GM23338 (cell line): Measurements from ENCODE around the gene TLX3. TPM values are rescaled to one million over a fixed set of nuclear protein-coding genes. Genes with fewer than 3 reads are reported as not detected.

Source experiments
- ATAC-seq: fragments of 200-7000 bp; cut with Tn5 transposase; 3 replicates; pipeline ENCODE4 v1.9.1; 2020
- DNase-seq: peaks from one replicate; pipeline ENCODE4 v3.0.0-alpha.2; 2015; ENCODE audit warnings: low spot score
- H2AFZ ChIP-seq: fragments of 200-600 bp; sonication (generic); 2 replicates; pipeline ENCODE4 v1.8.0; 2016; ENCODE audit warnings: antibody characterized with exemption, mild to moderate bottlenecking, moderate library complexity
- H3F3A ChIP-seq: fragments of 200-600 bp; sonication (generic); replicated peaks from 2 replicates; pipeline ENCODE4 v1.8.0; 2017; ENCODE audit warnings: antibody characterized with exemption, mixed run types, low read depth
- H3K27ac ChIP-seq: fragments of 200-600 bp; sonication (generic); 2 replicates; pipeline ENCODE4 v1.6.1; 2016; ENCODE audit warnings: low read depth
- H3K27me3 ChIP-seq: fragments of 200-600 bp; sonication (generic); 2 replicates; pipeline ENCODE4 v1.8.0; 2016; ENCODE audit warnings: mild to moderate bottlenecking, mixed run types, moderate library complexity; ENCODE audit not compliant: insufficient read depth
- H3K36me3 ChIP-seq: fragments of 200-600 bp; sonication (generic); 2 replicates; pipeline ENCODE4 v1.8.0; 2016; ENCODE audit warnings: mild to moderate bottlenecking; ENCODE audit not compliant: insufficient read depth
- H3K4me1 ChIP-seq: fragments of 200-600 bp; sonication (generic); 2 replicates; pipeline ENCODE4 v1.8.0; 2016; ENCODE audit warnings: mild to moderate bottlenecking, moderate library complexity; ENCODE audit not compliant: insufficient read depth
- H3K4me2 ChIP-seq: fragments of 200-600 bp; sonication (generic); 2 replicates; pipeline ENCODE4 v1.7.1; 2017; ENCODE audit warnings: mixed run types
- H3K4me3 ChIP-seq: fragments of 200-600 bp; sonication (generic); 2 replicates; pipeline ENCODE4 v1.6.1; 2016; ENCODE audit warnings: mixed run types
- H3K79me2 ChIP-seq: fragments of 200-600 bp; sonication (generic); replicated peaks from 2 replicates; pipeline ENCODE4 v1.8.0; 2017; ENCODE audit warnings: mild to moderate bottlenecking; ENCODE audit not compliant: insufficient read depth
- H3K9me2 ChIP-seq: fragments of 200-600 bp; sonication (generic); 2 replicates; pipeline ENCODE4 v1.8.0; 2017; ENCODE audit not compliant: insufficient read depth
- H4K20me1 ChIP-seq: fragments of 200-600 bp; sonication (generic); replicated peaks from 2 replicates; pipeline ENCODE4 v1.8.0; 2017; ENCODE audit warnings: mild to moderate bottlenecking; ENCODE audit not compliant: insufficient read depth
- H3K27ac Mint-ChIP-seq: 2 replicates; pipeline ENCODE4 v1.8.0; 2020; ENCODE audit warnings: inconsistent platforms, mild to moderate bottlenecking, moderate library complexity, mixed read lengths
- H3K27me3 Mint-ChIP-seq: 3 replicates; pipeline ENCODE4 v1.8.0; 2022; ENCODE audit warnings: low read depth, mild to moderate bottlenecking, moderate library complexity, mixed read lengths, inconsistent platforms; ENCODE audit not compliant: insufficient read depth, poor library complexity
- H3K36me3 Mint-ChIP-seq: 3 replicates; pipeline ENCODE4 v1.8.0; 2021; ENCODE audit warnings: low read depth, mild to moderate bottlenecking, inconsistent platforms, moderate library complexity, mixed read lengths
- H3K4me1 Mint-ChIP-seq: 3 replicates; pipeline ENCODE4 v1.8.0; 2020; ENCODE audit warnings: mild to moderate bottlenecking, inconsistent platforms, mixed read lengths
- H3K4me3 Mint-ChIP-seq: 3 replicates; pipeline ENCODE4 v1.8.0; 2021; ENCODE audit warnings: moderate library complexity, mild to moderate bottlenecking, inconsistent platforms, mixed read lengths
- H3K9me3 Mint-ChIP-seq: 3 replicates; pipeline ENCODE4 v1.8.0; 2020; ENCODE audit warnings: moderate library complexity, mild to moderate bottlenecking, inconsistent platforms, mixed read lengths
- EZH2phosphoT487 ChIP-seq: fragments of 200-600 bp; sonication (generic); IDR thresholded peaks from one replicate; pipeline ENCODE4 v1.8.1; 2018; ENCODE audit warnings: antibody characterized with exemption; ENCODE audit not compliant: unreplicated experiment
- ZNF331 ChIP-seq: fragments of 250-450 bp; sonication (Bioruptor Pico); IDR thresholded peaks from 2 replicates; pipeline ENCODE4 v1.5.0; 2020; ENCODE audit warnings: low read depth, mild to moderate bottlenecking, moderate library complexity
- polyA plus RNA-seq: library from polyadenylated mRNA; unstranded; fragments of >200 nt; fragmentation: Nextera tagmentation; extraction: Ambion mirVana; gene quantifications from 2 replicates; pipeline ENCODE4 v1.2.1, GENCODE V29; 2016
- total RNA-seq: library from RNA; depleted of rRNA; stranded (reverse); fragments of >200 nt; shearing (Covaris generic); gene quantifications from 2 replicates; pipeline ENCODE4 v1.2.3, GENCODE V29; 2014
- TF ChIP-seq, protein P1 (sequence below), 2 experiments: fragments of 200-600 bp in 1 of 2; sonication (generic) in 1 of 2; conservative IDR thresholded peaks; 2 replicates each; pipeline versions ENCODE4 v1.5.1 to v1.6.1; 2016 to 2017; ENCODE audit warnings: antibody characterized with exemption in 2 of 2, low read depth in 2 of 2, mild to moderate bottlenecking in 2 of 2, moderate library complexity in 1 of 2
- TF ChIP-seq, protein P2 (sequence below): IDR thresholded peaks from one replicate; pipeline ENCODE4 v1.6.1; 2018; ENCODE audit warnings: antibody characterized with exemption; ENCODE audit not compliant: unreplicated experiment

TLX3 gene
- total and polyA plus RNA-seq, 2 experiments from 2014 or later = 0.83 TPM; not detected in 1

DNA sequence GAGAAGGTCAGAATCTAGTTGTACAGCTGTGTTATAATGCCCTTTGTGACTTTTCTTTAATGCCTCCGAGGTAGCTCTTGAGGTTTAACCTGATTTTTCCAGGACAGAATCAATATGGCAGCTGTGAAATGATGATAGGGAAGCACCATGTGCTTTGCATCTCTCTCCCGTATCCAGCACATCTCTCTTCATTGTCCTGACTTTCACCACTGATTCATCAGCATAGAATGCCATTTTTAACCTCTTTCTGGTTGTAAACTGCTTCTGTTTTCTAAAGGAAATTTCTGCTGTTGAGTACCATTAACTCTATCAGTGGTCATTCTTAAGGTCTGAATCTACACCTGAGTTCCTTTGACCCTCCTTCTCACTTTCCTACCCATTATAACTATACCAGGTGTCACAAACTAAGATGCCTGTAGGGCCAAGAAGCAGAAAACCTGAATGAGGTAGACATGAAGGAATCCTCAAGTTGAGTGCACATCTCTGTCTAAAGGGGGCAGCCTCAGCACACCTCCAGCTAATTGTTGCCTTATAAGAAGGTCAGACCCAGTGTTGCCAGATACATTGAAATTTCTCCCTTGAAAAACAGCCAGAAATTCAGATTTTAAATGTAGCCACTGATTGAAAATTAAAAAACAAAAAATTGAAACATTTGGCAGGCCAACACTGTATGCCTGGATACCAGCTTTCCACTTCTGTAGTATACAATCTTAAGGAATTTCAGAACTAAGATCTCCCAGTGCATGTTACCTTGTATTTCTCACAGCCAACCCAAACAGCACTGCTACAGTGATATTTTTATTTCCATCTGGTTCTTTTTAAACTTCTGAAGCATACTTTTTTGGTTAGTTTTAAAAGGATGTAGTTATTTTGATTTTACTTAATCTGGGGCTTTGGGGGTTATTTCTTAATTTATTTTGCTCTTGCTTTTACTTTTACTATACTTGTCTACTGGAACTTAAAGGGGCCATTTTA, 35.8 kb upstream of the TLX3 start:
- no peaks in the 10 kb centered on the region for H3K9me3 Mint-ChIP-seq
- no peak overlapping the region for H3K4me3 ChIP-seq
- H3K36me3 Mint-ChIP-seq = peaks cover 4% of the 10 kb centered on the region; the same call in 1 of the 3 replicates
- H3K27me3 ChIP-seq = no peaks in the 10 kb centered on the region
- H4K20me1 ChIP-seq = no peaks in the 10 kb centered on the region
- H3F3A ChIP-seq = no peaks in the 10 kb centered on the region
- H3K9me2 ChIP-seq = peaks cover 5% of the 10 kb centered on the region; the same call in 1 of the 2 replicates
- peaks cover 11% of the 10 kb centered on the region for H3K4me1 ChIP-seq
- H3K36me3 ChIP-seq = no peaks in the 10 kb centered on the region
- ATAC-seq (peak; percentile 98), DNase-seq (peak; percentile 82)
- no peak overlapping the region for H3K4me2 ChIP-seq
- H3K4me3 Mint-ChIP-seq = no peak overlapping the region
- no peaks in the 10 kb centered on the region for H3K27me3 Mint-ChIP-seq
- H2AFZ ChIP-seq = no peak overlapping the region
- TF ChIP-seq EZH2phosphoT487 = no peak
- TF ChIP-seq ZNF331 (CRISPR knock-in tag) = no peak
- TF ChIP-seq, protein P1, sequence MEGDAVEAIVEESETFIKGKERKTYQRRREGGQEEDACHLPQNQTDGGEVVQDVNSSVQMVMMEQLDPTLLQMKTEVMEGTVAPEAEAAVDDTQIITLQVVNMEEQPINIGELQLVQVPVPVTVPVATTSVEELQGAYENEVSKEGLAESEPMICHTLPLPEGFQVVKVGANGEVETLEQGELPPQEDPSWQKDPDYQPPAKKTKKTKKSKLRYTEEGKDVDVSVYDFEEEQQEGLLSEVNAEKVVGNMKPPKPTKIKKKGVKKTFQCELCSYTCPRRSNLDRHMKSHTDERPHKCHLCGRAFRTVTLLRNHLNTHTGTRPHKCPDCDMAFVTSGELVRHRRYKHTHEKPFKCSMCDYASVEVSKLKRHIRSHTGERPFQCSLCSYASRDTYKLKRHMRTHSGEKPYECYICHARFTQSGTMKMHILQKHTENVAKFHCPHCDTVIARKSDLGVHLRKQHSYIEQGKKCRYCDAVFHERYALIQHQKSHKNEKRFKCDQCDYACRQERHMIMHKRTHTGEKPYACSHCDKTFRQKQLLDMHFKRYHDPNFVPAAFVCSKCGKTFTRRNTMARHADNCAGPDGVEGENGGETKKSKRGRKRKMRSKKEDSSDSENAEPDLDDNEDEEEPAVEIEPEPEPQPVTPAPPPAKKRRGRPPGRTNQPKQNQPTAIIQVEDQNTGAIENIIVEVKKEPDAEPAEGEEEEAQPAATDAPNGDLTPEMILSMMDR (conservative IDR thresholded peaks at IDR 0.05; ENCODE audit: low read depth in 2 of 2) = peak; percentile 75 to 92
- H3K4me1 Mint-ChIP-seq = peaks cover 6% of the 10 kb centered on the region; the same call in 2 of the 3 replicates
- no peaks in the 10 kb centered on the region for H3K79me2 ChIP-seq
- H3K27ac ChIP-seq = no peak overlapping the region
- no peak overlapping the region for H3K27ac Mint-ChIP-seq

DNA sequence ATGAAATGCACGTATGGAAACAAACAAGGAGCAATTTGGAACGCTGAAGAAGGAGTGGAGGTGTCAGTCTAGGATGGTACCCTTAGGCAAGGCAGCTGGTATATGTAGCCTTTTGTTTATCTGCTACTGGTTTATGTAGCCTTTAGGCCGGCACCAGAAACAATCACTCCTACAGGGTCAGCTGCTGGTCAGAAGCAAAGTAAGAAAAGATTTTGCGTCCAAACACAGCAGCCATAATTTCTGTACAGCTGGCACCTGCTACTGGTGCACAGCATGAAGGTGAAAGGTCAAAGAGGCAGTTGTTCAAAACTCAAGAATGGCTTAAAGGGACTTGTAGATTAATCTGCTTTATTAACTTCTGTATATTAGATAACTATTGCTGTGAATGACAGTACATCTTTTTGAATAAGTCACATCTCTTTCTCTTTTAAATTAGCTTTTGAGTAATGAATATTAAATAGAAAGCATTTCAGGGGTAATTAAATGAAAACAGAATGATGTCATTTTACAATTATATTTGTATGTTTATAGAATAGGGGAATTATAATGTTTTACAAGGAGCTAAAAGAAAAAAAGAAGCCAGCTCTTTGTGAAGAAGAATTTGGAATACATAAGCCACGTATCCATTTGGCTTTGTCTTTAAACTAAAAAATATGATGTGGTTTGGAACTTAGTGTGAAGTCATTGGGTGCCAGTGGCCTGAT, 33.1 kb upstream of the TLX3 start:
- Mint-ChIP-seq H3K9me3 (no peaks in the 10 kb centered on the region), H3K27ac (no peak overlapping the region), H3K27me3 (no peaks in the 10 kb centered on the region), H3K4me1 (peaks cover 6% of the 10 kb centered on the region; the same call in 2 of the 3 replicates), H3K4me3 (no peak overlapping the region), H3K36me3 (peaks cover 4% of the 10 kb centered on the region; the same call in 1 of the 3 replicates)
- H3K4me3 ChIP-seq = no peak overlapping the region
- no peak overlapping the region for H2AFZ ChIP-seq
- no peaks in the 10 kb centered on the region for H3F3A ChIP-seq
- H4K20me1 ChIP-seq = no peaks in the 10 kb centered on the region
- no peak for ATAC-seq
- H3K27ac ChIP-seq = no peak overlapping the region
- no peaks in the 10 kb centered on the region for H3K27me3 ChIP-seq
- no peak overlapping the region; the same call in 1 of the 2 replicates for H3K4me2 ChIP-seq
- no peaks in the 10 kb centered on the region for H3K79me2 ChIP-seq
- no peak for DNase-seq
- peaks cover 11% of the 10 kb centered on the region for H3K4me1 ChIP-seq
- TF ChIP-seq, protein P2, sequence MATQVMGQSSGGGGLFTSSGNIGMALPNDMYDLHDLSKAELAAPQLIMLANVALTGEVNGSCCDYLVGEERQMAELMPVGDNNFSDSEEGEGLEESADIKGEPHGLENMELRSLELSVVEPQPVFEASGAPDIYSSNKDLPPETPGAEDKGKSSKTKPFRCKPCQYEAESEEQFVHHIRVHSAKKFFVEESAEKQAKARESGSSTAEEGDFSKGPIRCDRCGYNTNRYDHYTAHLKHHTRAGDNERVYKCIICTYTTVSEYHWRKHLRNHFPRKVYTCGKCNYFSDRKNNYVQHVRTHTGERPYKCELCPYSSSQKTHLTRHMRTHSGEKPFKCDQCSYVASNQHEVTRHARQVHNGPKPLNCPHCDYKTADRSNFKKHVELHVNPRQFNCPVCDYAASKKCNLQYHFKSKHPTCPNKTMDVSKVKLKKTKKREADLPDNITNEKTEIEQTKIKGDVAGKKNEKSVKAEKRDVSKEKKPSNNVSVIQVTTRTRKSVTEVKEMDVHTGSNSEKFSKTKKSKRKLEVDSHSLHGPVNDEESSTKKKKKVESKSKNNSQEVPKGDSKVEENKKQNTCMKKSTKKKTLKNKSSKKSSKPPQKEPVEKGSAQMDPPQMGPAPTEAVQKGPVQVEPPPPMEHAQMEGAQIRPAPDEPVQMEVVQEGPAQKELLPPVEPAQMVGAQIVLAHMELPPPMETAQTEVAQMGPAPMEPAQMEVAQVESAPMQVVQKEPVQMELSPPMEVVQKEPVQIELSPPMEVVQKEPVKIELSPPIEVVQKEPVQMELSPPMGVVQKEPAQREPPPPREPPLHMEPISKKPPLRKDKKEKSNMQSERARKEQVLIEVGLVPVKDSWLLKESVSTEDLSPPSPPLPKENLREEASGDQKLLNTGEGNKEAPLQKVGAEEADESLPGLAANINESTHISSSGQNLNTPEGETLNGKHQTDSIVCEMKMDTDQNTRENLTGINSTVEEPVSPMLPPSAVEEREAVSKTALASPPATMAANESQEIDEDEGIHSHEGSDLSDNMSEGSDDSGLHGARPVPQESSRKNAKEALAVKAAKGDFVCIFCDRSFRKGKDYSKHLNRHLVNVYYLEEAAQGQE = no peak
- peaks cover 5% of the 10 kb centered on the region; the same call in 1 of the 2 replicates for H3K9me2 ChIP-seq
- no peaks in the 10 kb centered on the region for H3K36me3 ChIP-seq
